Measurements from ENCODE around the gene SART1. TPM values are rescaled to one million over a fixed set of nuclear protein-coding genes. Genes with fewer than 3 reads are reported as not detected.
"Not testable (repeated sequence)": the region's sequence is repeated elsewhere in the genome, so short reads cannot be mapped to it uniquely, and the experiment has no call there.

The SART1 gene
- polyA plus RNA-seq, 4 donors, result 41.9 to 57.8 (median 47.7) TPM

GRCh38 chr11:65987336-65987735, 25.8 kb downstream of the SART1 start:
- no peak for DNase-seq (ENCODE audit: low read depth in 4 of 4, low spot score in 3 of 4)

GRCh38 chr11:65988791-65989592, 27.5 kb downstream of the SART1 start:
- DNase-seq (ENCODE audit: low read depth in 4 of 4, low spot score in 3 of 4), result peak; percentile 84 to 95 (median 89)

GRCh38 chr11:65992056-65992455, 30.5 kb downstream of the SART1 start:
- no peak for DNase-seq (ENCODE audit: low read depth in 4 of 4, low spot score in 3 of 4)

GRCh38 chr11:65997286-65997685, 35.8 kb downstream of the SART1 start:
- DNase-seq (ENCODE audit: low read depth in 4 of 4, low spot score in 3 of 4), result no peak

GRCh38 chr11:66001942-66002647, 40.6 kb downstream of the SART1 start, which contains the start of the genes BANF1 and EIF1AD:
Gene BANF1 (plus strand): TSS chr11:66002503. CDS start chr11:66003251, 748 bp downstream.
Gene EIF1AD (minus strand): TSS chr11:66002157. CDS start chr11:66000389, 1,768 bp downstream.
- peak; percentile 95 to 97 (median 96) for DNase-seq (ENCODE audit: low read depth in 4 of 4, low spot score in 3 of 4)

GRCh38 chr11:66002648-66003225, 41.2 kb downstream of the SART1 start:
- no peak for DNase-seq (ENCODE audit: low read depth in 4 of 4, low spot score in 3 of 4)

- DNase-seq (ENCODE audit: low read depth in 4 of 4, low spot score in 3 of 4), result no peak
Measured at GRCh38 chr11:66003291-66003690, 41.8 kb downstream of the SART1 start.

- no peak for DNase-seq (ENCODE audit: low read depth in 4 of 4, low spot score in 3 of 4)
Measured at GRCh38 chr11:66004186-66004585, 42.7 kb downstream of the SART1 start.

- no peak for DNase-seq (ENCODE audit: low read depth in 4 of 4, low spot score in 3 of 4)
Measured at GRCh38 chr11:66006134-66006890, 44.8 kb downstream of the SART1 start.

- no peak for DNase-seq (ENCODE audit: low read depth in 4 of 4, low spot score in 3 of 4)
Measured at GRCh38 chr11:66006891-66007176, 45.3 kb downstream of the SART1 start.

GRCh38 chr11:66007201-66007634, 45.7 kb downstream of the SART1 start:
- DNase-seq (ENCODE audit: low read depth in 4 of 4, low spot score in 3 of 4), result no peak

GRCh38 chr11:66008095-66008467, 46.5 kb downstream of the SART1 start:
- no peak for DNase-seq (ENCODE audit: low read depth in 4 of 4, low spot score in 3 of 4)

- no peak for DNase-seq (ENCODE audit: low read depth in 4 of 4, low spot score in 3 of 4)
Measured at GRCh38 chr11:66008468-66009101, 47.1 kb downstream of the SART1 start.

- not testable (repeated sequence) for DNase-seq (ENCODE audit: low read depth in 4 of 4, low spot score in 3 of 4)
Measured at GRCh38 chr11:66010036-66010435, 48.5 kb downstream of the SART1 start.

- DNase-seq (ENCODE audit: low read depth in 4 of 4, low spot score in 3 of 4), result no peak
Measured at GRCh38 chr11:66011239-66011784, 49.8 kb downstream of the SART1 start.

- no peak for DNase-seq (ENCODE audit: low read depth in 4 of 4, low spot score in 3 of 4)
Measured at GRCh38 chr11:66011785-66012303, 50.3 kb downstream of the SART1 start, which contains the start of gene CST6. Gene CST6 (plus strand): TSS chr11:66012008. CDS start chr11:66012045, 37 bp downstream.

- DNase-seq (ENCODE audit: low read depth in 4 of 4, low spot score in 3 of 4), result no peak
Measured at GRCh38 chr11:66012371-66012945, 50.9 kb downstream of the SART1 start.

GRCh38 chr11:66012946-66013761, 51.6 kb downstream of the SART1 start:
- DNase-seq (ENCODE audit: low read depth in 4 of 4, low spot score in 3 of 4), result no peak

- DNase-seq (ENCODE audit: low read depth in 4 of 4, low spot score in 3 of 4), result no peak
Measured at GRCh38 chr11:66013762-66014100, 52.2 kb downstream of the SART1 start.

All from left renal pelvis (tissue), 4 donors.